Fibroblast of lung (primary cell): ENCODE measurements around the gene MTAP.

Source experiments
- EZH2 ChIP-seq: IDR thresholded peaks from 2 replicates; pipeline ENCODE4 v1.5.1; 2012; ENCODE audit warnings: low read length, control low read depth, mild to moderate bottlenecking; ENCODE audit errors: missing control alignments
- TF ChIP-seq, protein P1 (sequence below), 2 donors: IDR thresholded peaks in 1 of 2; conservative IDR thresholded peaks in 1 of 2; 1 replicate in 1 of 2; 2 replicates in 1 of 2; pipeline ENCODE4 v1.5.1; 2011 to 2012; ENCODE audit warnings: low read length in 2 of 2, control low read depth in 1 of 2, inconsistent platforms in 1 of 2, low read depth in 1 of 2, mild to moderate bottlenecking in 1 of 2

DNA sequence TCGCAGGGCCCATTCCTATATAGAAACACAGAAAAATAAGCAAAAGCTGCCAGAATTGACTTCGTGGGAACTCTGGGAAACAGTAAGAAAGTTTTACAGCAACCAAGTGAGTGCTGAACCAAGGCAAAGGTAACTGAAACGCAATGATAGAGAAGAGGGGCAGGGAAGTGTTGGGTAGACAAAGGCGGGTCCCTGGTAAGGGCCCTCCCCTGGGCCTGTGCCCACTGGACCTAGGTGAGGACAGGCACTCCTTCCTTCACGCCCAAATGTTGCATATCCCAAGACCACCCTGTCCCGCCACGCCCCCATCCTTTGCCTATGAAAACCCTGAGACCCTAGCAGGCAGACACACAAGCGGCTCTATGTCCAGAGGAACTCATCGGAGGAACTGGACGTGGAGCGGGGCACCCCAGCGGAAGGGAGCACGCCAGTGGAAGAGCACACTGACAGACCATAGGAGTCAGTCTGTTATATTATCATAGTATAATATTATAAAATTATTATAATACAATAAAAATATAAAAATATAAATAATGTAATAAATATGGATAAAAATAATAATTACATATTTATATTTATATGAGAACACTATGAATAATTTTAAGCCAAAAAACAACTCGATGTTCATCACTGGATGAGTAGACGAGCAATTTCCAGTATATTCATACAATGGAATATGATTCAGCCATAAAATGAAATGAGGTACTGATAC, 163.9 kb downstream of the MTAP start:
- TF ChIP-seq, protein P1, sequence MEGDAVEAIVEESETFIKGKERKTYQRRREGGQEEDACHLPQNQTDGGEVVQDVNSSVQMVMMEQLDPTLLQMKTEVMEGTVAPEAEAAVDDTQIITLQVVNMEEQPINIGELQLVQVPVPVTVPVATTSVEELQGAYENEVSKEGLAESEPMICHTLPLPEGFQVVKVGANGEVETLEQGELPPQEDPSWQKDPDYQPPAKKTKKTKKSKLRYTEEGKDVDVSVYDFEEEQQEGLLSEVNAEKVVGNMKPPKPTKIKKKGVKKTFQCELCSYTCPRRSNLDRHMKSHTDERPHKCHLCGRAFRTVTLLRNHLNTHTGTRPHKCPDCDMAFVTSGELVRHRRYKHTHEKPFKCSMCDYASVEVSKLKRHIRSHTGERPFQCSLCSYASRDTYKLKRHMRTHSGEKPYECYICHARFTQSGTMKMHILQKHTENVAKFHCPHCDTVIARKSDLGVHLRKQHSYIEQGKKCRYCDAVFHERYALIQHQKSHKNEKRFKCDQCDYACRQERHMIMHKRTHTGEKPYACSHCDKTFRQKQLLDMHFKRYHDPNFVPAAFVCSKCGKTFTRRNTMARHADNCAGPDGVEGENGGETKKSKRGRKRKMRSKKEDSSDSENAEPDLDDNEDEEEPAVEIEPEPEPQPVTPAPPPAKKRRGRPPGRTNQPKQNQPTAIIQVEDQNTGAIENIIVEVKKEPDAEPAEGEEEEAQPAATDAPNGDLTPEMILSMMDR (conservative IDR thresholded peaks at IDR 0.05 in 1 of 2, IDR thresholded peaks at IDR 0.05 in 1 of 2; ENCODE audit: low read depth in 1 of 2, low read length in 2 of 2) = no peak
- TF ChIP-seq EZH2 = no peak
